NCI-H2029 treated with DMSO at 0.1 percent for 48 hours (cell line): ENCODE data around the gene ZNF679.

ENCODE experiments used
- DNase-seq: peaks from one replicate; lab custom pipeline; 2025; lab: John Stamatoyannopoulos, UW

ZNF679 gene

DNA sequence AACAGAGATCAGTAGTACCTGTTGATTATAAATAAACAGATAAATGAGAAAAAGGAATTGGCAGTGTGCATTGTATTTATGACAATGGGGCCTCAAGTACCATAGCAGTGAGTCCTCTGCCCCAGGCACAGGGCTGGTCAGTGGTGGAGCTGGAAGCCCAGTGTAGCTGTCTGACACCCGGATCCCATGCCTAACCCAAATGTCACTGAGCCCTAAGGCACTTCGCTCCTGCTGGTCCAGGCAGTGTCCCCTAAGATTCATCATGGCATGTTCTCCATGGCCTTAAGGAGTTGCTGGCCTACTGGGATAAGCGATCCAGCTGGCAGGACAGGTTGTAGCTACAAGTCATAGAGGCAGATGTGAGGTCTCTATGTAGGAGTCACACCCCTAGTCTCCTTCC is 82.2 kb downstream of the ZNF679 start:
- DNase-seq: no peak

DNA sequence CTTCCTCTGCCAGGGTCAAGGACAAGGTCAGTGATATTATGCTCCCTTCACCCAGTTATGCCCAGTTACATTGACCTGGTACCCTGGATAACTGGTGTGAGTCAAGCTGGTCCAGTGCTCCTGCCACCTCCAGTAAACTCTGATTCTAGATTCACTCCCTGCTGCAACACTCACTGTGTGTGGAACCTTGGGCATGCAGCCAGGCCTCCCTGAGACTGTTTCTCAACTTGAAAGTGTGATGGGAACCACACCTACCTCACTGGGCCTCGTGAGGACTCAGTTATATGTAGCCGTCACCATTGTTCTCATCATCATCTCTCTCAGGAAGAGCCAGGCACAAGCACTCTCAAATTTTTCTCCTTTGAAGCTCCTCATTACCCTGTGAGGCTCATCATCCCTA is 84.6 kb downstream of the ZNF679 start:
- no peak for DNase-seq

DNA sequence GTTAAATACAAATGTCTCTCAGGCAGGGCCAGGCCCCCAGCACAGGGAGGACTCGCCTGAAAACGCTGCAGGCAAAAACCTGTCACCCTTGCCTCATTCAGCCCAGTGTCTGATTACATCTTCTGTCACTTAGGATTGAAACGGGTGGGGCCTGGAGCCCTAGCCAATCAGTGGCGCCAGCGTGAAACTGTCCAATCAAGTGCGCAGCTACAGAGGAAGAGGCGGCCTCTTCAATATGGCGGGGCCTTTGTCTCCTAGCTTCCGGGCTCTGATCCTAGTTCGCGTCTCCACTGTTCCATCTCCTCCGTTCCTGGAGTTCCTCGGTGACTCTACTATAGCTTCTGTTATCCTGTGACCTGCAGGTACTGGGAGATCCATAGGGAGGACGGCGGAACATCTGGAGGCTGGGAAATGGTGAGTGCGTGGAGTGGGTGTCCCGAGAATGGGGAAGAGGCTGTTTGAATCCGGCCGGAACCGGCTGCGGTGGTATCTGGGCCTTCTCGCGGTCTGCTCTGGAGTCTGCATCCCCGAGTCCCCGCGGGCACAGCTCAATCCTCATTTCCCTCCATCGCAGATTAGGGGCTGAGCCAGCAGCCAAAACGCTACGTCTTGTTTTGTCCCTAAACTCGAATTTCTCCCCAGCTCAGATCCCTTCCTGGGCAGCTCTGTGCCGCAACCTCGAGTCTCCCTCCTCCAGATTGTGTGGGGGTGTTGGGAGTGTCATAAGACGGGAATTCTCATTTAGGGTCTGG is 85.6 kb downstream of the ZNF679 start, which contains the start of gene ZNF736:
ZNF736 (plus strand) TSS at position 222 of the 752 bp plus-strand sequence; CDS start at position 412, 190 bp downstream.
- peak; percentile 86 for DNase-seq

DNA sequence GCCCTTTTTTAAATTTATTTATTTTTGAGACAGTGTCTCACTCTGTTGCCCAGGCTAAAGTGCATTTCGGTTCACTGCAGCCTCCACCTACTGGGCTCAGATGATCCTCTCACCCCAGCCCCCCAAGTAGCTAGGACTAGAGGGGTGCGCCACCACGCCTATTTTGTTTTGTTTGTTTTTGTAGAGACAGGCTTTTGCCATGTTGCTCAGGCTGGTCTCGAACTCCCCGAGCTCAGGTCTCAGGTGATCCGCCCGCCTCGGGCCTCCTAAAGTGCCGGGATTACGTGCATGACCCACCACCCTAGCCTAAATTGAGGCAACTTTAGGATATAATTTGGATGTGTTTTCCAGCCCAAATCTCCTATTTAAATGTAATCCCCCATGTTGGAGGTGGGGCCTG is 86.3 kb downstream of the ZNF679 start:
- no peak for DNase-seq

DNA sequence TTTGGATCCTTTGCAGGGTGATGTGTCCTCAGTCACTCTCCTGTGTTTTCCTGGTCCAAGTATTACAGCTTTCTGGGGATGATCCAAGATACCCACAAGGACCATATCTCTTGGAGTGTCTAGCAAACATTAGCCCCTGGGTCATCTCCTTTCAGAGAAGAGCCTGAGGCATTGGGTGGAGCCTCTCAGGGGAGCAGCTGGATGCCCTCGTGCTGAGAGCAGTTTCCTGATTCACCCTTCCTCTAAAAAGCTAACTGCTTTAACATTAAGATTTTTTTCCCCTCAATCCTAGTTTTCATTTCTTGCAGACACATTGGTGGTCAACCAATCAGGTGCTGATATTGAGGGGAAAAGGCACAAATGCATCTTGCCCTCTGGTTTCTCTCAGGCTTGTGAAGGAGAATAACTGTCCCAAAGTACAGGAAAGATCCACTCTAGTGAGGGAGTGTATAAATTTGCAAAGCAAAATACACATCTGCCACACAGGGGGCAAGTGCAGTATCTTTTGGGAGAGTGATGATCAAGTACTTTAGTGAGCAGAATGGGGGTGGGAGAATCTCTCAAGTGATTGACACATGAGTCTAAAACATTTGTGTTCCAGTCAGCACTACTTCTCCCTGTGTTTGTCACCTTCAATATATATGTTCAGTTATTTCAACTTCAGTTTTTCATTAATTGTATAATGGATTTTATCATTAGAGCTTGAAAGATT is 87.9 kb downstream of the ZNF679 start:
- peak; percentile 11 for DNase-seq
